ENCODE results near the gene TROAP. TPM values are rescaled to one million over a fixed set of nuclear protein-coding genes. Genes with fewer than 3 reads are reported as not detected.

Gene TROAP
- total RNA-seq, 4 donors from 2014 or later, result 0.30 to 6.5 (median 3.1) TPM; not detected in 1

GRCh38 chr12:49292729-49293055, 30.4 kb upstream of the TROAP start:
- Histone ChIP-seq H3K36me3 (no peaks in the 10 kb centered on the region), H3K4me3 (no peak overlapping the region), H3K9me3 (no peaks in the 10 kb centered on the region), H3K4me1 (peaks cover 0 to 43% (median 18%) of the 10 kb centered on the region in 4 donors), H3K27ac (no peak overlapping the region), H3K27me3 (peaks cover 0 to 36% of the 10 kb centered on the region in 2 donors)
- no peak for DNase-seq (ENCODE audit: low spot score in 2 of 2)
- WGBS, 2 donors, result 56 to 72% methylated on average over 6 to 7 of the region's 7 CpGs
- TF ChIP-seq CTCF (IDR thresholded peaks at IDR 0.05), result no peak
- no peak for TF ChIP-seq EP300 (IDR thresholded peaks at IDR 0.05)

GRCh38 chr12:49293056-49293956, 29.7 kb upstream of the TROAP start:
- Histone ChIP-seq H3K27ac (no peak overlapping the region), H3K36me3 (no peaks in the 10 kb centered on the region), H3K4me3 (peak overlapping the region in 1 of 4 donors; percentile 9), H3K4me1 (peaks cover 0 to 46% (median 18%) of the 10 kb centered on the region in 4 donors), H3K9me3 (no peaks in the 10 kb centered on the region), H3K27me3 (peaks cover 0 to 42% of the 10 kb centered on the region in 2 donors)
- DNase-seq (ENCODE audit: low spot score in 2 of 2), result no peak
- WGBS, 2 donors, result 26 to 29% methylated on average over 13 to 17 of the region's 18 CpGs
- TF ChIP-seq CTCF (IDR thresholded peaks at IDR 0.05) (no peak), EP300 (IDR thresholded peaks at IDR 0.05) (no peak), POLR2A (IDR thresholded peaks at IDR 0.05) (no peak)

- H3K9me3 ChIP-seq, result no peaks in the 10 kb centered on the region
- no peak overlapping the region for H3K27ac ChIP-seq
- no peak for DNase-seq (ENCODE audit: low spot score in 2 of 2)
- TF ChIP-seq EP300 (IDR thresholded peaks at IDR 0.05), result no peak
- no peak for TF ChIP-seq POLR2A (IDR thresholded peaks at IDR 0.05)
- no peak for TF ChIP-seq CTCF (IDR thresholded peaks at IDR 0.05)
- no peak overlapping the region for H3K4me3 ChIP-seq
- WGBS, 2 donors, result 64 to 66% methylated on average over 6 to 8 of the region's 8 CpGs
- peaks cover 0 to 46% (median 18%) of the 10 kb centered on the region in 4 donors for H3K4me1 ChIP-seq
- peaks cover 0 to 52% of the 10 kb centered on the region in 2 donors for H3K27me3 ChIP-seq
- H3K36me3 ChIP-seq, result no peaks in the 10 kb centered on the region
Observed at GRCh38 chr12:49294086-49294803, 28.8 kb upstream of the TROAP start.

GRCh38 chr12:49294804-49295081, 28.3 kb upstream of the TROAP start:
- DNase-seq (ENCODE audit: low spot score in 2 of 2), result no peak
- Histone ChIP-seq H3K36me3 (no peaks in the 10 kb centered on the region), H3K4me3 (no peak overlapping the region), H3K4me1 (peaks cover 0 to 46% (median 18%) of the 10 kb centered on the region in 4 donors), H3K9me3 (no peaks in the 10 kb centered on the region), H3K27ac (no peak overlapping the region), H3K27me3 (peaks cover 0 to 57% of the 10 kb centered on the region in 2 donors)
- 37 to 61% methylated on average over 2 to 3 of the region's 5 CpGs for WGBS, 2 donors
- TF ChIP-seq EP300 (IDR thresholded peaks at IDR 0.05), result no peak
- no peak for TF ChIP-seq POLR2A (IDR thresholded peaks at IDR 0.05)
- TF ChIP-seq CTCF (IDR thresholded peaks at IDR 0.05), result no peak

Data from tibial nerve (tissue), 4 donors.